HL-60 (cell line): ENCODE data around the gene GALNT14.

Source experiments
- GABPA ChIP-seq: IDR thresholded peaks from 2 replicates; pipeline ENCODE4 v1.6.1; 2012; ENCODE audit warnings: low read depth
- POLR2AphosphoS5 ChIP-seq: IDR thresholded peaks from 2 replicates; pipeline ENCODE4 v1.6.1; 2012; ENCODE audit warnings: low read depth
- REST ChIP-seq: IDR thresholded peaks from 2 replicates; pipeline ENCODE4 v1.6.1; 2012; ENCODE audit warnings: low read depth; ENCODE audit not compliant: insufficient replicate concordance
- TF ChIP-seq, protein P1 (sequence below): IDR thresholded peaks from one replicate; pipeline ENCODE4 v1.5.1; 2011; ENCODE audit warnings: low read length, control low read depth, inconsistent platforms; ENCODE audit not compliant: insufficient read depth

- TF ChIP-seq, protein P1, sequence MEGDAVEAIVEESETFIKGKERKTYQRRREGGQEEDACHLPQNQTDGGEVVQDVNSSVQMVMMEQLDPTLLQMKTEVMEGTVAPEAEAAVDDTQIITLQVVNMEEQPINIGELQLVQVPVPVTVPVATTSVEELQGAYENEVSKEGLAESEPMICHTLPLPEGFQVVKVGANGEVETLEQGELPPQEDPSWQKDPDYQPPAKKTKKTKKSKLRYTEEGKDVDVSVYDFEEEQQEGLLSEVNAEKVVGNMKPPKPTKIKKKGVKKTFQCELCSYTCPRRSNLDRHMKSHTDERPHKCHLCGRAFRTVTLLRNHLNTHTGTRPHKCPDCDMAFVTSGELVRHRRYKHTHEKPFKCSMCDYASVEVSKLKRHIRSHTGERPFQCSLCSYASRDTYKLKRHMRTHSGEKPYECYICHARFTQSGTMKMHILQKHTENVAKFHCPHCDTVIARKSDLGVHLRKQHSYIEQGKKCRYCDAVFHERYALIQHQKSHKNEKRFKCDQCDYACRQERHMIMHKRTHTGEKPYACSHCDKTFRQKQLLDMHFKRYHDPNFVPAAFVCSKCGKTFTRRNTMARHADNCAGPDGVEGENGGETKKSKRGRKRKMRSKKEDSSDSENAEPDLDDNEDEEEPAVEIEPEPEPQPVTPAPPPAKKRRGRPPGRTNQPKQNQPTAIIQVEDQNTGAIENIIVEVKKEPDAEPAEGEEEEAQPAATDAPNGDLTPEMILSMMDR: no peak
- TF ChIP-seq POLR2AphosphoS5 (no peak), REST (no peak), GABPA (no peak)
Measured at GRCh38 chr2:30956995-30957394, 181.2 kb downstream of the GALNT14 start.
